Activated CD8-positive, alpha-beta T cell treated with anti-CD3 and anti-CD28 coated beads, Interleukin-2, amount 10 ng/mL, durations not matched to agents 7 days and 5 days (primary cell): ENCODE results near the gene MIER3. TPM values are rescaled to one million over a fixed set of nuclear protein-coding genes. Genes with fewer than 3 reads are reported as not detected.
"Not testable (repeated sequence)": the region's sequence is repeated elsewhere in the genome, so short reads cannot be mapped to it uniquely, and the experiment has no call there.

Experiments used
- ATAC-seq: fragments of 150-1000 bp; cut with Tn5 transposase; one replicate; pipeline ENCODE4 v1.10.0; 2021; ENCODE audit warnings: moderate library complexity
- CTCF ChIA-PET: fragments of 350-600 bp; sonication (Branson Sonifier 250); formaldehyde crosslinking; loops from one replicate; lab custom pipeline; 2021; ENCODE audit warnings: antibody characterized with exemption; lab: Charles Lee
- POLR2A ChIA-PET: fragments of 350-600 bp; sonication (Branson Sonifier 250); formaldehyde crosslinking; loops from one replicate; lab custom pipeline; 2021; ENCODE audit warnings: antibody characterized with exemption; lab: Charles Lee
- DNase-seq: peaks from one replicate; pipeline ENCODE4 v3.0.0-alpha.2; 2020
- H3K27ac Mint-ChIP-seq: one replicate; pipeline ENCODE4 v1.8.0; 2021; ENCODE audit warnings: mild to moderate bottlenecking, mixed read lengths
- H3K27me3 Mint-ChIP-seq: one replicate; pipeline ENCODE4 v1.8.0; 2021; ENCODE audit warnings: low read depth, mixed read lengths
- H3K36me3 Mint-ChIP-seq: one replicate; pipeline ENCODE4 v1.8.0; 2021; ENCODE audit warnings: low read depth, mixed read lengths
- H3K4me1 Mint-ChIP-seq: one replicate; pipeline ENCODE4 v1.8.0; 2021; ENCODE audit warnings: low read depth, mixed read lengths
- H3K4me3 Mint-ChIP-seq: one replicate; pipeline ENCODE4 v1.8.0; 2021; ENCODE audit warnings: mild to moderate bottlenecking, mixed read lengths
- H3K9me3 Mint-ChIP-seq: one replicate; pipeline ENCODE4 v1.8.0; 2022; ENCODE audit warnings: mixed read lengths; ENCODE audit not compliant: insufficient read depth
- total RNA-seq, 2 experiments: library from RNA; stranded (reverse); gene quantifications; one replicate each; pipeline ENCODE4 v1.2.3, GENCODE V29; 2021

The MIER3 gene
- total RNA-seq, 2 experiments from 2014 or later, result 22.5 to 24.1 TPM

DNA sequence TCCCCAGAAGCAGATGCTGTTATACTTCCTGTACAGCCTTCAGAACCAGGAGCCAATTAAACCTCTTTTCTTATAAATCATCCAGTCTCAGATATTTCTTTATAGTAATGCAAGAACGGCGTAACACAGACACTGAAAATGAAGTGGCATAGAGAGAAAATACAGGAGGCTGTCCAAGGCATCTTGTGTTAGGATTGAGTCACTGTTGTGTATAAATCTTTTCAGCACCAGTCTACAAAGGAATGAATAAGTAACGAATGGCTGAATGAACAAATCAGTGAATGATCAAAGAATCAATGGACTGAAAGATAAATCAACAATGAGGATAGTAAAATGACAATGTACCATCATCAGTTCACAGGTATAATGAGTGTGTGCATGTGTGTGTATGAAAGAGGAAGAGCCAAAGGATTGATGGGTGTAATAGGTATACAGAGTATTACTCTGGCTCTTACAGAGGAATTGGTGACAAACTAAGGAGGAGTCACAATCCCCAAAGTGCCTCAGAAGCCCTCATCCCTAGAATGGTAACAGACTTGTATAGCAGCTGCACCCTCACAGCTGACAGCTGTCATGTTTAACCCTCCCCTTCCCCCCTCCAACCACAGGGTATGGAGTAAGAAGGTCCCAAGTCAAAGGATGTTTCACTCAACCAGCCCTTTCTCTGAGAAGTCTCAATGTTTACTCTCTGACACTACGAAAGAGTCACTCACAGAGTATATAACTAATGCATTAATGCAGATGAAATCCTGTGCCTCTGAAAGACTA lies 29.8 kb upstream of the MIER3 start:
- ChIA-PET POLR2A (no interaction called here), CTCF (no interaction called here)
- Mint-ChIP-seq H3K36me3 (no peaks in the 10 kb centered on the region), H3K27ac (no peak overlapping the region), H3K4me1 (peaks cover 19% of the 10 kb centered on the region), H3K9me3 (no peaks in the 10 kb centered on the region), H3K4me3 (no peak overlapping the region), H3K27me3 (no peaks in the 10 kb centered on the region)
- ATAC-seq (no peak), DNase-seq (no peak)

- H3K36me3 Mint-ChIP-seq, result no peaks in the 10 kb centered on the region
Observed at GRCh38 chr5:56979968-56980367, 28.0 kb upstream of the MIER3 start.

DNA sequence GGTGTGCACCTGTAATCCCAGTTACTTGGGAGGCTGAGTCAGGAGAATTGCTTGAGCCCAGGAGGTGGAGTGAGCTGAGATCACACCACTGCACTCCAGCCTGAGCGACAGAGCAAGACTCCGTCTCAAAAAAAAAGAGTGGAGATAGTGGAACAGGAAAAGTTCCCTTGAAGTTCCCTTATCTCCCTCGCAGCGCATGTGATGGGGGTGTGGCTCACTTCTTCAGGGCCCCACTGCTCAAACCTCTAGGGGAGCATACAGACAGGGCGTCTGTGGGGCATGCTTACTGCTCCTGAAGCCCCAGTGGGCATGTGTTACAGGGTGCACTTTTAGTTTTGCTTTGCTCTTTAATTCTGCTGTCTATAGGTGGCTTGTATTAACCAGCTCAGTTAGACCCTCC lies 27.6 kb upstream of the MIER3 start:
- H3K27ac Mint-ChIP-seq, DNase-seq, CTCF ChIA-PET, H3K4me3 Mint-ChIP-seq, H3K27me3 Mint-ChIP-seq, H3K36me3 Mint-ChIP-seq, H3K4me1 Mint-ChIP-seq, ATAC-seq, H3K9me3 Mint-ChIP-seq: not testable (repeated sequence)
- POLR2A ChIA-PET, result interaction anchor here (0.6 kb wide), 1 partner anchor 25 kb away, joined by 3 read pairs; no protein-coding TSS in a partner anchor

More at GRCh38 chr5:56979968-56980367, 28.0 kb upstream of the MIER3 start:
- no peak for DNase-seq
- H3K27ac Mint-ChIP-seq, result no peak overlapping the region
- no peaks in the 10 kb centered on the region for H3K9me3 Mint-ChIP-seq
- CTCF ChIA-PET, result no interaction called here
- H3K4me3 Mint-ChIP-seq, result no peak overlapping the region
- H3K4me1 Mint-ChIP-seq, result peaks cover 12% of the 10 kb centered on the region
- ATAC-seq, result no peak
- POLR2A ChIA-PET, result interaction anchor here (0.6 kb wide), 1 partner anchor 25 kb away, joined by 3 read pairs; no protein-coding TSS in a partner anchor
- H3K27me3 Mint-ChIP-seq, result peaks cover 5% of the 10 kb centered on the region

DNA sequence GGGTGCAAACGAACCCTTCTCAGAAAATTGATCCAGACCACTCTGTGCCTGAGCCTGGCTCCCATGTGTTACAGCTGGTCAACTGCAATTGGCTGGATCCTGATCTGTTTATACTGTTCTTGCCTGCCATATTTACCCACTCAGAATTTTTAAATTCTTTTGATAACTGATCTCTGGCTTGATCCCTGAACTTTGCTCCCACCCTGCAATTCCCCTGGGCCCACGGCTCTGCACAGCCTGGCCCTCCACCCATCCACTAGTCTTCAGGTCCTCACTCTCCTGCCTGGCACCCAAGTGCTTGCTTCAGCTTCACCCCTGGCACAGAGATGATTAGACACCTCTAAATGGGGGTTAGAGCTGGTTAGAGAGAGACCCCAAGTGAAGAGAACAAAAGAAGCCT lies 25.9 kb upstream of the MIER3 start:
- Mint-ChIP-seq H3K9me3 (no peaks in the 10 kb centered on the region), H3K4me3 (no peak overlapping the region), H3K36me3 (no peaks in the 10 kb centered on the region), H3K27me3 (peaks cover 5% of the 10 kb centered on the region), H3K4me1 (no peaks in the 10 kb centered on the region), H3K27ac (no peak overlapping the region)
- ChIA-PET CTCF (no interaction called here), POLR2A (no interaction called here)
- ATAC-seq (no peak), DNase-seq (no peak)

DNA sequence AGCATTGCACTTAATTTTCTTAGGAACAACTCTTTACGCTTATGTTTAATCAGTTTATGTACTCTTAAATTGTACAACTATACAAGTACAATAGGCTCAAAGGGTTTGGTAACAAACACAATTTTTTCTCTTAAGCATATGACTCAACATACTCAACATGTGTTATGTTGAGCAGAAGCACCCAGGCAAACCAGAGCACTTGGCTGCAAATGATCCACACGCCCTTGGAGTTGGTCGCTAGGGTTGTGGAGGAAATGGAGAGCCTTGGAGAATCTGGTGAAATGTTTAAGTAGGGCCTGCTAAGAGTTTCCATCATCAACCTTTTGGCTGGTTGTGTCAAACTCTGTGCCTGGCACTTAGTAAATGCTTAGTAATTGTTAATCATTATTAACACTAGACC lies 25.1 kb upstream of the MIER3 start:
- H3K27ac Mint-ChIP-seq, result no peak overlapping the region
- ATAC-seq, result no peak
- CTCF ChIA-PET, result no interaction called here
- H3K4me1 Mint-ChIP-seq, result no peaks in the 10 kb centered on the region
- no peaks in the 10 kb centered on the region for H3K36me3 Mint-ChIP-seq
- peaks cover 5% of the 10 kb centered on the region for H3K27me3 Mint-ChIP-seq
- DNase-seq, result no peak
- no peak overlapping the region for H3K4me3 Mint-ChIP-seq
- H3K9me3 Mint-ChIP-seq, result no peaks in the 10 kb centered on the region
- POLR2A ChIA-PET, result no interaction called here

DNA sequence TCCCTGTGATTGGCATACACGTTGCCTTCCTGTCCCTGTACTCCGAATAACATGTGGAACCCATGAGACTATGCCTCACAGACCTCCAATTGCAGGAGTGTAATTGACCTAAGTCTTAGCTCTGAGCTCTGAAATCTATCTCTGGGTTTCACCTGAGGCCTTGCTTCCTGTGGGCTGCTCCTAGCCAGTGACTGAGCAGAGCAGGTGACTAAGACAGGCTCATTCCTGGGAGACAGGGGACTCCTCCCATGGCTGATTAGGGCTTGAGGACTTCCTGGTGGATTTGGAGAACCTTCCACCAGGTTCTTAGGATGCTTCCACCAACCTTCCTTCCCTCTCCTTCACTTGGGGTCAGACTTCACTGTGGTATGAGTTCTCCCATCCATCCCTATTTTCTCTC lies 22.3 kb upstream of the MIER3 start:
- no peaks in the 10 kb centered on the region for H3K36me3 Mint-ChIP-seq
- ATAC-seq, result no peak
- H3K4me1 Mint-ChIP-seq, result no peaks in the 10 kb centered on the region
- H3K27me3 Mint-ChIP-seq, result peaks cover 8% of the 10 kb centered on the region
- H3K9me3 Mint-ChIP-seq, result no peaks in the 10 kb centered on the region
- POLR2A ChIA-PET, result no interaction called here
- H3K27ac Mint-ChIP-seq, result no peak overlapping the region
- CTCF ChIA-PET, result no interaction called here
- H3K4me3 Mint-ChIP-seq, result no peak overlapping the region
- DNase-seq, result no peak

DNA sequence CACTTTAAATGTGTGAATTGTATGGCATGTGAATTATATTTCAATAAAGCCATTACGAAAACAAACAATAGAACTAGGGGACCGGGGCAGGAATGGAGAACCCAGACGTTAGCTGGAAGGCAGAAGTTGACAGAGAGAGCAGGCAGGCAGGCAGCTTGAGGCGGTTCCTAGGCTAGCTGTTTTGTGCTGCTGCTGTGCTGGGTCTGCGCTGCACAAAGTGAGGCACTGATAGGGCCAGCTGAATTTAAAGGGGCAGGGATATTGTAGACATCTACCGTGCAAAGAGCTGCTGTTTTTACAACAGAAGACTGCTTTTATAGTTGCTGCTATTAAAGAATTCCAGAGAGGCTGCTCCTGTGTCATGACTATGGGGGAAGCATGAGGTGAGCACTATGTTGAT lies 21.6 kb upstream of the MIER3 start:
- no peaks in the 10 kb centered on the region for H3K4me1 Mint-ChIP-seq
- DNase-seq, result no peak
- no peaks in the 10 kb centered on the region for H3K36me3 Mint-ChIP-seq
- no peak overlapping the region for H3K4me3 Mint-ChIP-seq
- ChIA-PET CTCF (no interaction called here), POLR2A (no interaction called here)
- peaks cover 14% of the 10 kb centered on the region for H3K27me3 Mint-ChIP-seq
- no peaks in the 10 kb centered on the region for H3K9me3 Mint-ChIP-seq
- no peak for ATAC-seq
- no peak overlapping the region for H3K27ac Mint-ChIP-seq

GRCh38 chr5:56971275-56971674 lies 19.4 kb upstream of the MIER3 start:
- no peaks in the 10 kb centered on the region for H3K9me3 Mint-ChIP-seq
- H3K27me3 Mint-ChIP-seq, result peaks cover 17% of the 10 kb centered on the region
- ChIA-PET CTCF (interaction anchor here (1.4 kb wide), 1 partner anchor 25 kb away, joined by 4 read pairs; no protein-coding TSS in a partner anchor), POLR2A (no interaction called here)
- no peak overlapping the region for H3K4me3 Mint-ChIP-seq
- H3K36me3 Mint-ChIP-seq, result no peaks in the 10 kb centered on the region
- no peaks in the 10 kb centered on the region for H3K4me1 Mint-ChIP-seq
- H3K27ac Mint-ChIP-seq, result no peak overlapping the region
- no peak for ATAC-seq
- no peak for DNase-seq

DNA sequence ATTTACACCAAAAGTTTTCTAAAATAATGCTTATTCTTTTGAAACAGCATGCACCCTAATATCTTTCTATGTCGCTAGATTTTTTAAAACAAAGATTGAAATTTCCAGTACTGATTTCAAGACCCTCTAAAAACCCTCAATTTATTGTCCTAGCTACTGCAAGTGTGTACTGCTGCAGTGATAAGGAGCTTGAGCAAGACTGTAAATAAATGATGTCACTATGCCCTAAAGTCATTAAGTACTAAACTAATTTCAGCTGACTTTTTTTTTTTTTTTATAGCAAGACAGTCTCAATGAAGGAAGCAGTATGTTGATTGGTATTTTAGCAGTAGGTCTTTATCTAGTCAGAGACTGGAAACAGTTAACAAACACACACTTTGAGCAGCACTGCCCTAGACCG lies 12.2 kb upstream of the MIER3 start:
- no peak for ATAC-seq
- DNase-seq, result no peak
- Mint-ChIP-seq H3K4me1 (no peaks in the 10 kb centered on the region), H3K9me3 (no peaks in the 10 kb centered on the region), H3K4me3 (no peak overlapping the region), H3K27ac (no peak overlapping the region), H3K36me3 (no peaks in the 10 kb centered on the region), H3K27me3 (peaks cover 27% of the 10 kb centered on the region)
- ChIA-PET POLR2A (no interaction called here), CTCF (no interaction called here)

- H3K36me3 Mint-ChIP-seq, result no peaks in the 10 kb centered on the region
- H3K27ac Mint-ChIP-seq, result no peak overlapping the region
- H3K4me3 Mint-ChIP-seq, result no peak overlapping the region
- H3K9me3 Mint-ChIP-seq, result no peaks in the 10 kb centered on the region
- DNase-seq (no peak), ATAC-seq (no peak)
- H3K4me1 Mint-ChIP-seq, result no peaks in the 10 kb centered on the region
- H3K27me3 Mint-ChIP-seq, result peaks cover 24% of the 10 kb centered on the region
- CTCF ChIA-PET, result no interaction called here
- POLR2A ChIA-PET, result no interaction called here
Observed at GRCh38 chr5:56963246-56963645, 11.3 kb upstream of the MIER3 start.

DNA sequence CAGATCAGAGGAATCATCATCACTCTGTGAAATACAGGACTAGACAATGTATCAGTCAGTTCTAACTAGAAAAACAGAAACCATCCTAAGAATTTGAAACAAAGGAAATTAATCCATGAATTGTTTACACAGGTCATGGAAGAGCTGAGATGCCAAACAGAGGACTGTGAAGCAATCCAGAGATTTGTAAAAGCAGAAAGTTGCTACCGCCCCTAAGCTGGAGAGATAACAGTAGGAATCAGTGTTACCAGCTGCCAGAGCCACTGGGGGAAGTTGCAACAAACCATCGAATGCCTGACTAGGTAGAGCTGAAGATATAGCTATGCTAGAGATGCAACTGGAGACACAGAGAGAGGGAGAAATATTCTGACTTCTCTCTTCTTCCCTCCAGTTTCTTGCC lies 10.4 kb upstream of the MIER3 start:
- Mint-ChIP-seq H3K4me3 (no peak overlapping the region), H3K4me1 (no peaks in the 10 kb centered on the region), H3K27me3 (peaks cover 30% of the 10 kb centered on the region), H3K36me3 (no peaks in the 10 kb centered on the region), H3K27ac (no peak overlapping the region), H3K9me3 (no peaks in the 10 kb centered on the region)
- ChIA-PET CTCF (interaction anchor here (1.0 kb wide), 1 partner anchor 9 kb away, joined by 3 read pairs; no protein-coding TSS in a partner anchor), POLR2A (no interaction called here)
- DNase-seq, result no peak
- no peak for ATAC-seq

DNA sequence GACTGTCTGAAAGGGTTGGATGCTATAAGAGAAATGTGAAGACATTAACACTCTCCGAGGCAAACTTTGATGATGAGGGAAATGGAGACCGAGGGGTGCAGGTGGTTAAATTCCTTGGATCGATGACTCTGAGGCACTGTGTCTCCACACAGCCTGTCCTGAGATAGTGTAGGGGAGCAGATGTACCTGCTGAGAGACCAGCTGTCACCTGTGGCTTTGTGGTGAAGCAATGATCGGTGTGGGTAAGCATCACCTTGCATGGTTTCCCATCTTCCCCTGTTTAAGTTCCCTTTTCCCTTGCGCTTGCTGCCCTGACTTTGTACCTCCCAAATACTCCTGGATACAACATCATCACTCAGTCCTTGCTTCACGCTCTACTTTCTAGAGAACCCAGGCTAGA lies 9.8 kb upstream of the MIER3 start:
- Mint-ChIP-seq H3K27me3 (peaks cover 30% of the 10 kb centered on the region), H3K36me3 (no peaks in the 10 kb centered on the region), H3K4me1 (no peaks in the 10 kb centered on the region), H3K4me3 (no peak overlapping the region), H3K9me3 (no peaks in the 10 kb centered on the region), H3K27ac (no peak overlapping the region)
- ChIA-PET POLR2A (no interaction called here), CTCF (interaction anchor here (1.0 kb wide), 1 partner anchor 8 kb away, joined by 3 read pairs; no protein-coding TSS in a partner anchor)
- ATAC-seq (no peak), DNase-seq (no peak)
